Hepatocyte (in vitro differentiated cells): ENCODE results near the gene PNMA6E. TPM values are rescaled to one million over a fixed set of nuclear protein-coding genes. Genes with fewer than 3 reads are reported as not detected.

Experiments
- DNase-seq: peaks from one replicate; pipeline ENCODE4 v3.0.0-alpha.2; 2016; ENCODE audit warnings: low spot score
- H2AFZ ChIP-seq: fragments of 200-600 bp; sonication (generic); 2 replicates; pipeline ENCODE4 v1.6.0; 2016; ENCODE audit warnings: antibody characterized with exemption, mild to moderate bottlenecking
- H3K27ac ChIP-seq: fragments of 200-600 bp; sonication (generic); 2 replicates; pipeline ENCODE4 v1.5.1; 2016; ENCODE audit warnings: mild to moderate bottlenecking
- H3K27me3 ChIP-seq: fragments of 200-600 bp; sonication (generic); 2 replicates; pipeline ENCODE4 v1.6.1; 2016
- H3K36me3 ChIP-seq: fragments of 200-600 bp; sonication (generic); replicated peaks from 2 replicates; pipeline ENCODE4 v1.5.1; 2016; ENCODE audit warnings: low read depth; ENCODE audit not compliant: insufficient read depth
- H3K4me1 ChIP-seq: fragments of 200-600 bp; sonication (generic); 2 replicates; pipeline ENCODE4 v1.5.1; 2016; ENCODE audit warnings: mild to moderate bottlenecking, moderate library complexity; ENCODE audit not compliant: insufficient read depth
- H3K4me2 ChIP-seq: fragments of 200-600 bp; sonication (generic); 2 replicates; pipeline ENCODE4 v1.6.0; 2016
- H3K4me3 ChIP-seq: fragments of 200-600 bp; sonication (generic); 2 replicates; pipeline ENCODE4 v1.5.1; 2016; ENCODE audit warnings: mild to moderate bottlenecking
- H3K79me2 ChIP-seq: fragments of 200-600 bp; sonication (generic); 2 replicates; pipeline ENCODE4 v1.6.0; 2017; ENCODE audit warnings: mild to moderate bottlenecking
- H3K9me2 ChIP-seq: fragments of 200-600 bp; sonication (generic); replicated peaks from 2 replicates; pipeline ENCODE4 v1.6.0; 2017; ENCODE audit warnings: mild to moderate bottlenecking; ENCODE audit not compliant: insufficient read depth
- H3K9me3 ChIP-seq: fragments of 200-600 bp; sonication (generic); 2 replicates; pipeline ENCODE4 v1.5.1; 2016; ENCODE audit warnings: low read depth, mild to moderate bottlenecking
- H4K20me1 ChIP-seq: fragments of 200-600 bp; sonication (generic); 2 replicates; pipeline ENCODE4 v1.6.0; 2016; ENCODE audit warnings: mild to moderate bottlenecking; ENCODE audit not compliant: insufficient read depth, poor library complexity, severe bottlenecking
- CTCF ChIP-seq: fragments of 200-600 bp; sonication (generic); IDR thresholded peaks from 2 replicates; pipeline ENCODE4 v1.5.1; 2016; ENCODE audit warnings: antibody characterized with exemption, mild to moderate bottlenecking; ENCODE audit not compliant: poor library complexity
- EZH2 ChIP-seq: fragments of 200-600 bp; sonication (generic); IDR thresholded peaks from 2 replicates; pipeline ENCODE4 v1.6.1; 2016; ENCODE audit warnings: antibody characterized with exemption, mild to moderate bottlenecking, borderline replicate concordance
- EZH2phosphoT487 ChIP-seq: fragments of 200-600 bp; sonication (generic); IDR thresholded peaks from one replicate; pipeline ENCODE4 v1.6.1; 2018; ENCODE audit warnings: antibody characterized with exemption, mild to moderate bottlenecking, low read depth, moderate library complexity; ENCODE audit not compliant: unreplicated experiment, severe bottlenecking
- WGBS: methylation state at CpG from one replicate; pipeline ENCODE4 v1.1.6; 2016; ENCODE audit warnings: low lambda C conversion rate; ENCODE audit errors: missing lambda C conversion rate; 5-methylcytosine and 5-hydroxymethylcytosine counted together
- polyA plus RNA-seq: library from polyadenylated mRNA; unstranded; fragments of >200 nt; fragmentation: Nextera tagmentation; extraction: Ambion mirVana; gene quantifications from 2 replicates; pipeline ENCODE4 v1.2.1, GENCODE V29; 2016
- total RNA-seq: library from RNA; depleted of rRNA; stranded (reverse); fragments of >200 nt; gene quantifications from 2 replicates; pipeline ENCODE4 v1.2.3, GENCODE V29; 2014

PNMA6E gene
- total and polyA plus RNA-seq, 2 experiments from 2014 or later = not detected

- H3K27ac ChIP-seq = no peak overlapping the region
- H3K27me3 ChIP-seq = no peaks in the 10 kb centered on the region
- DNase-seq = no peak
- H3K79me2 ChIP-seq = no peaks in the 10 kb centered on the region
- no peak overlapping the region for H3K4me3 ChIP-seq
- no peak overlapping the region for H3K4me2 ChIP-seq
- no peak for TF ChIP-seq CTCF
- TF ChIP-seq EZH2 = no peak
- no peak for TF ChIP-seq EZH2phosphoT487
- H3K4me1 ChIP-seq = no peaks in the 10 kb centered on the region
- H3K36me3 ChIP-seq = no peaks in the 10 kb centered on the region
- 94% methylated on average over 17 of the region's 17 CpGs for WGBS
- H4K20me1 ChIP-seq = no peaks in the 10 kb centered on the region
- no peaks in the 10 kb centered on the region for H3K9me2 ChIP-seq
- no peak overlapping the region for H2AFZ ChIP-seq
- no peaks in the 10 kb centered on the region for H3K9me3 ChIP-seq
Observed at GRCh38 chrX:153446950-153447580, 45.9 kb upstream of the PNMA6E start.

GRCh38 chrX:153446636-153446936 lies 45.4 kb upstream of the PNMA6E start:
- no peak for DNase-seq
- H3K36me3 ChIP-seq = no peaks in the 10 kb centered on the region
- no peaks in the 10 kb centered on the region for H3K27me3 ChIP-seq
- no peaks in the 10 kb centered on the region for H4K20me1 ChIP-seq
- H3K27ac ChIP-seq = no peak overlapping the region
- H2AFZ ChIP-seq = no peak overlapping the region
- no peaks in the 10 kb centered on the region for H3K4me1 ChIP-seq
- 72% methylated on average over 10 of the region's 10 CpGs for WGBS
- no peaks in the 10 kb centered on the region for H3K9me2 ChIP-seq
- no peak overlapping the region for H3K4me2 ChIP-seq
- no peaks in the 10 kb centered on the region for H3K79me2 ChIP-seq
- TF ChIP-seq CTCF = no peak
- TF ChIP-seq EZH2phosphoT487 = no peak
- TF ChIP-seq EZH2 = no peak
- H3K4me3 ChIP-seq = no peak overlapping the region
- no peaks in the 10 kb centered on the region for H3K9me3 ChIP-seq

GRCh38 chrX:153445856-153446635 lies 44.9 kb upstream of the PNMA6E start, which contains the start of gene TREX2:
Gene TREX2 (minus strand): TSS chrX:153446056. CDS start chrX:153445430, 626 bp downstream.
- DNase-seq = no peak
- WGBS = 89% methylated on average over 29 of the region's 30 CpGs
- Histone ChIP-seq H3K79me2 (no peaks in the 10 kb centered on the region), H3K4me1 (no peaks in the 10 kb centered on the region), H3K4me2 (no peak within 1 kb of the TSS), H3K9me3 (no peaks in the 10 kb centered on the region), H3K4me3 (no peak within 1 kb of the TSS), H3K27me3 (no peaks in the 10 kb centered on the region), H4K20me1 (no peaks in the 10 kb centered on the region), H3K9me2 (no peaks in the 10 kb centered on the region), H2AFZ (no peak within 1 kb of the TSS), H3K36me3 (no peaks in the 10 kb centered on the region), H3K27ac (no peak within 1 kb of the TSS)
- no peak for TF ChIP-seq CTCF
- no peak for TF ChIP-seq EZH2
